ENCODE measurements around the gene XAGE3. TPM values are rescaled to one million over a fixed set of nuclear protein-coding genes. Genes with fewer than 3 reads are reported as not detected.
"Not testable (repeated sequence)": the region's sequence is repeated elsewhere in the genome, so short reads cannot be mapped to it uniquely, and the experiment has no call there.

Gene XAGE3
- total RNA-seq, 1 experiment from 2014 or later: not detected

- Mint-ChIP-seq H3K36me3 (ENCODE audit: insufficient read depth, unreplicated experiment) (no peaks in the 10 kb centered on the region), H3K4me1 (ENCODE audit: low read depth, unreplicated experiment) (peaks cover 11% of the 10 kb centered on the region), H3K4me3 (ENCODE audit: low read depth, unreplicated experiment) (no peak overlapping the region), H3K9me3 (ENCODE audit: low read depth, unreplicated experiment) (no peaks in the 10 kb centered on the region), H3K27ac (ENCODE audit: unreplicated experiment) (no peak overlapping the region), H3K27me3 (ENCODE audit: unreplicated experiment) (no peaks in the 10 kb centered on the region)
- intact Hi-C loops (cut with micrococcal nuclease; ENCODE audit: unreplicated experiment): no loop called here
- DNase-seq: no peak
- CTCF ChIA-PET: no interaction called here
- no TSS peak for BruUV-seq (replicated peaks)
- TF ChIP-seq, protein P1, sequence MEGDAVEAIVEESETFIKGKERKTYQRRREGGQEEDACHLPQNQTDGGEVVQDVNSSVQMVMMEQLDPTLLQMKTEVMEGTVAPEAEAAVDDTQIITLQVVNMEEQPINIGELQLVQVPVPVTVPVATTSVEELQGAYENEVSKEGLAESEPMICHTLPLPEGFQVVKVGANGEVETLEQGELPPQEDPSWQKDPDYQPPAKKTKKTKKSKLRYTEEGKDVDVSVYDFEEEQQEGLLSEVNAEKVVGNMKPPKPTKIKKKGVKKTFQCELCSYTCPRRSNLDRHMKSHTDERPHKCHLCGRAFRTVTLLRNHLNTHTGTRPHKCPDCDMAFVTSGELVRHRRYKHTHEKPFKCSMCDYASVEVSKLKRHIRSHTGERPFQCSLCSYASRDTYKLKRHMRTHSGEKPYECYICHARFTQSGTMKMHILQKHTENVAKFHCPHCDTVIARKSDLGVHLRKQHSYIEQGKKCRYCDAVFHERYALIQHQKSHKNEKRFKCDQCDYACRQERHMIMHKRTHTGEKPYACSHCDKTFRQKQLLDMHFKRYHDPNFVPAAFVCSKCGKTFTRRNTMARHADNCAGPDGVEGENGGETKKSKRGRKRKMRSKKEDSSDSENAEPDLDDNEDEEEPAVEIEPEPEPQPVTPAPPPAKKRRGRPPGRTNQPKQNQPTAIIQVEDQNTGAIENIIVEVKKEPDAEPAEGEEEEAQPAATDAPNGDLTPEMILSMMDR (IDR thresholded peaks at IDR 0.05; ENCODE audit: unreplicated experiment): no peak
Observed at GRCh38 chrX:52870046-52870445, 2.2 kb upstream of the XAGE3 start.

- Mint-ChIP-seq H3K4me3 (ENCODE audit: low read depth, unreplicated experiment) (no peak overlapping the region), H3K27ac (ENCODE audit: unreplicated experiment) (peak overlapping the region; percentile 68), H3K4me1 (ENCODE audit: low read depth, unreplicated experiment) (peaks cover 11% of the 10 kb centered on the region), H3K27me3 (ENCODE audit: unreplicated experiment) (no peaks in the 10 kb centered on the region), H3K36me3 (ENCODE audit: insufficient read depth, unreplicated experiment) (no peaks in the 10 kb centered on the region), H3K9me3 (ENCODE audit: low read depth, unreplicated experiment) (no peaks in the 10 kb centered on the region)
- no peak for DNase-seq
- TF ChIP-seq, protein P1 (IDR thresholded peaks at IDR 0.05; ENCODE audit: unreplicated experiment): no peak
- intact Hi-C loops (cut with micrococcal nuclease; ENCODE audit: unreplicated experiment): no loop called here
- CTCF ChIA-PET: no interaction called here
- BruUV-seq (replicated peaks): no TSS peak
Observed at GRCh38 chrX:52865343-52865998, 2.4 kb downstream of the XAGE3 start.

DNA sequence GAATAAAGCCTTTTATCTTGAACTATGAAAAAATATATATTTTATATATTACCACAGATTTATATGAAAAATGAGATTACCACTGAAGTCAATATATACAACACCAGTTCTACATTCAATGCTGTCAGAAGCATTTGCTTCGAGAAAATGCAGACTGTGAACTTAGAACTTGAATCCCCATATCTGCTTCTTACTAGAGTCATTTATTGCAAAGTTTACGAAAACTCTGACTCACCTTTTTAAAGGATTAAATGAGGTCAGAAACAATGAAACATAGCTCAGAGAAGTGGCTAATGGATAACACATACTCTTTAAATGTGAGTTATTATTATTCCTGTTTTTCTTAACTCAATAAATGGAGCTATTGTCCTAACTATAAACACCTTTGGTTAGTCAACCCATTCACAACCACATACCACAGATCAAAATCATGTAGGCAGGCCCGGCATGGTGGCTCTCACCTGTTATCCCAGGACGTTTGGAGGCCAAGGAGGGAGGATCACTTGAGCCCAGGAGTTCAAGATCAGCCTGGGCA, 10.8 kb downstream of the XAGE3 start:
- intact Hi-C loops (cut with micrococcal nuclease; ENCODE audit: unreplicated experiment); H3K9me3 Mint-ChIP-seq (ENCODE audit: low read depth, unreplicated experiment); H3K4me3 Mint-ChIP-seq (ENCODE audit: low read depth, unreplicated experiment); CTCF ChIA-PET; H3K27me3 Mint-ChIP-seq (ENCODE audit: unreplicated experiment); H3K36me3 Mint-ChIP-seq (ENCODE audit: insufficient read depth, unreplicated experiment); BruUV-seq (replicated peaks): not testable (repeated sequence)
- peak overlapping the region; percentile 30 for H3K27ac Mint-ChIP-seq (ENCODE audit: unreplicated experiment)
- peak; percentile 24 for DNase-seq
- H3K4me1 Mint-ChIP-seq (ENCODE audit: low read depth, unreplicated experiment): peaks cover 35% of the 10 kb centered on the region

DNA sequence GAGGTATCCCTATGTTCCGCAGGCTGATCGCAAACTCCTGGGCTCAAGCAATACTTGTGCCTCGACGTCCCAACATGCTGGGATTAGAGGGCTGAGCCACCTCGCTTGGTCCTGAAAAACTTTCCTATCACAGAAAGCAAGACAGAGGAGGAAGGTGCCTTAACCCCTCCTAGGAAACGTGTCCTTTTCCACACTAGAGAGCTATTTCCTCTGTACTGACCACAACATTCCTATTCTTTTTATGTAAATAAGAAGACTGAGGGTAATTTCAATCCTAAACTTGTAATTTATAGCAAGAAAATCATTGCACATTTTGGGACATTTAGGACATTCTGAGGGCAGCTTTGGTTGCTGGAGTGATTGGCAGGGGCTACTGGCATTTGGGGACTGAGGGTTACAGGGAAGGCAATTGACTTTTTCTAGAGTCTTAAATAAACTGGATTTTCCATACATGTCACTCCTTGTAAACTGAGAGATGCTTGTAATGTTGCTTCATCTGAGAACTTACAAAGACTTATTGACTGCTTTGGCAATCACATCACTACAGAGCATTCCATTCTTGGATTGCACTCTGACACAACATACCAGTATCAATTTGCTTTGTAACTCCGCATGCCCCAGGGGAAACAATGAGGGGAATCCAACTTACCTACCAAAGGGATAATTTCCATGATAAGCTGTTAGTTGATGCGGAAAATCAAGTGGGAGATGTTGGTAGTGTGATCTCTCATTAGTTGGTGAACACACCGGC, 15.6 kb downstream of the XAGE3 start:
- Mint-ChIP-seq H3K27ac (ENCODE audit: unreplicated experiment) (peak overlapping the region; percentile 27), H3K4me1 (ENCODE audit: low read depth, unreplicated experiment) (peaks cover 31% of the 10 kb centered on the region), H3K9me3 (ENCODE audit: low read depth, unreplicated experiment) (no peaks in the 10 kb centered on the region), H3K4me3 (ENCODE audit: low read depth, unreplicated experiment) (no peak overlapping the region), H3K36me3 (ENCODE audit: insufficient read depth, unreplicated experiment) (peaks cover 4% of the 10 kb centered on the region), H3K27me3 (ENCODE audit: unreplicated experiment) (peaks cover 15% of the 10 kb centered on the region)
- DNase-seq: no peak
- intact Hi-C loops (cut with micrococcal nuclease; ENCODE audit: unreplicated experiment): no loop called here
- TF ChIP-seq, protein P1 (IDR thresholded peaks at IDR 0.05; ENCODE audit: unreplicated experiment): no peak
- CTCF ChIA-PET: no interaction called here
- BruUV-seq (replicated peaks): no TSS peak

DNA sequence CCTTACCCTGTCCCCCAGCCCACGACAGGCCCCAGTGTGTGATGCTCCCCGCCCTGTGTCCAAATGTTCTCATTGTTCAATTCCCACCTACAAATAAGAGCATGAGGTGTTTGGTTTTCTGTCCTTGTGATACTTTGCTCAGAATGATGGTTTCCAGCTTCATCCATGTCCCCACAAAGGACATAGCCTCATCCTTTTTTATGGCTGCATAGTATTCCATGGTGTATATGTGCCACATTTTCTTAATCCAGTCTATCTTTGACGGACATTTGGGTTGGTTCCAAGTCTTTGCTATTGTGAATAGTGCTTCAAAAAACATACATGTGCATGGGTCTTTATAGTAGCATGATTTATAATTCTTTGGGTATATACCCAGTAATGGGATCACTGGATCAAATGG, 24.3 kb downstream of the XAGE3 start:
- CTCF ChIA-PET; intact Hi-C loops (cut with micrococcal nuclease; ENCODE audit: unreplicated experiment); BruUV-seq (replicated peaks); H3K4me3 Mint-ChIP-seq (ENCODE audit: low read depth, unreplicated experiment); H3K9me3 Mint-ChIP-seq (ENCODE audit: low read depth, unreplicated experiment); H3K4me1 Mint-ChIP-seq (ENCODE audit: low read depth, unreplicated experiment); H3K36me3 Mint-ChIP-seq (ENCODE audit: insufficient read depth, unreplicated experiment); DNase-seq; H3K27ac Mint-ChIP-seq (ENCODE audit: unreplicated experiment): not testable (repeated sequence)
- H3K27me3 Mint-ChIP-seq (ENCODE audit: unreplicated experiment): peaks cover 29% of the 10 kb centered on the region

Data from Calu3 (cell line).